Astrocyte of the spinal cord (primary cell): ENCODE measurements around the gene PRKAG2.
A peak's percentile ranks its signal among the peaks of the same experiment; 100 is the strongest.

Source experiments
- DNase-seq: peaks from one replicate; pipeline ENCODE4 v3.0.0; 2011; ENCODE audit warnings: low read depth, low spot score
- H3K4me3 ChIP-seq: 2 replicates; pipeline ENCODE4 v1.5.1; 2011; ENCODE audit warnings: low read depth, mild to moderate bottlenecking, low read length, moderate library complexity
- CTCF ChIP-seq: IDR thresholded peaks from 2 replicates; pipeline ENCODE4 v1.5.1; 2012; ENCODE audit warnings: low read depth, mild to moderate bottlenecking, low read length, inconsistent platforms
- in situ Hi-C: cut with HindIII; loops from 2 replicates; pipeline ENCODE4 v1.10.0; 2017; ENCODE audit warnings: low sequenced_read_pairs

PRKAG2 gene

GRCh38 chr7:151759591-151760042 is 117.3 kb downstream of the PRKAG2 start:
- no peak overlapping the region for H3K4me3 ChIP-seq
- in situ Hi-C loops: no loop called here
- TF ChIP-seq CTCF: peak; percentile 84
- DNase-seq: peak; percentile 57

- TF ChIP-seq CTCF: no peak
- DNase-seq: no peak
- no peak overlapping the region for H3K4me3 ChIP-seq
- in situ Hi-C loops: no loop called here
Measured at GRCh38 chr7:151758622-151759540, 118.0 kb downstream of the PRKAG2 start.

- DNase-seq: peak; percentile 62
- in situ Hi-C loops: no loop called here
- TF ChIP-seq CTCF: no peak
- no peak overlapping the region for H3K4me3 ChIP-seq
Measured at GRCh38 chr7:151757274-151757673, 119.6 kb downstream of the PRKAG2 start.

GRCh38 chr7:151756866-151757265 is 120.0 kb downstream of the PRKAG2 start:
- H3K4me3 ChIP-seq: no peak overlapping the region
- TF ChIP-seq CTCF: no peak
- in situ Hi-C loops: no loop called here
- DNase-seq: no peak

- in situ Hi-C loops: no loop called here
- DNase-seq: no peak
- H3K4me3 ChIP-seq: no peak overlapping the region
- TF ChIP-seq CTCF: no peak
Measured at GRCh38 chr7:151756076-151756731, 120.7 kb downstream of the PRKAG2 start.

- in situ Hi-C loops: no loop called here
- no peak for DNase-seq
- no peak for TF ChIP-seq CTCF
- H3K4me3 ChIP-seq: no peak overlapping the region
Measured at GRCh38 chr7:151755131-151755801, 121.6 kb downstream of the PRKAG2 start.
